SK-N-SH treated with all-trans-retinoic acid at 6 μM for 48 hours (cell line): ENCODE data around the gene LDHD.

Experiments used
- ATAC-seq: fragments of 200-7000 bp; cut with Tn5 transposase; 3 replicates; pipeline ENCODE4 v1.9.1; 2020; ENCODE audit warnings: mild to moderate bottlenecking, moderate library complexity
- ARNTL ChIP-seq: fragments of 450-650 bp; formaldehyde crosslinking; IDR thresholded peaks from 2 replicates; pipeline ENCODE4 v1.5.0; 2020; ENCODE audit warnings: low read depth, mild to moderate bottlenecking, moderate library complexity, borderline replicate concordance
- BACH2 ChIP-seq: fragments of 250-450 bp; sonication (Bioruptor Pico); IDR thresholded peaks from 2 replicates; pipeline ENCODE4 v1.9.0; 2021; ENCODE audit warnings: mild to moderate bottlenecking, borderline replicate concordance
- CSDC2 ChIP-seq: fragments of 250-450 bp; sonication (Bioruptor Pico); IDR thresholded peaks from 2 replicates; pipeline ENCODE4 v1.5.0; 2020; ENCODE audit warnings: mild to moderate bottlenecking, moderate library complexity
- ESRRG ChIP-seq: fragments of 250-450 bp; sonication (Bioruptor Pico); IDR thresholded peaks from 2 replicates; pipeline ENCODE4 v1.6.1; 2021; ENCODE audit warnings: mild to moderate bottlenecking
- GLIS3 ChIP-seq: fragments of 250-450 bp; sonication (Bioruptor Pico); IDR thresholded peaks from 2 replicates; pipeline ENCODE4 v1.5.0; 2020; ENCODE audit warnings: mild to moderate bottlenecking, moderate library complexity
- ISL1 ChIP-seq: fragments of 250-450 bp; sonication (Bioruptor Pico); IDR thresholded peaks from 2 replicates; pipeline ENCODE4 v2.1.2; 2022; ENCODE audit warnings: mild to moderate bottlenecking, moderate library complexity
- OSR1 ChIP-seq: fragments of 250-450 bp; sonication (Bioruptor Pico); IDR thresholded peaks from 2 replicates; pipeline ENCODE4 v1.8.0; 2022; ENCODE audit warnings: moderate library complexity, mild to moderate bottlenecking, inconsistent platforms
- PATZ1 ChIP-seq: fragments of 250-450 bp; sonication (Bioruptor Pico); IDR thresholded peaks from 2 replicates; pipeline ENCODE4 v1.8.0; 2020; ENCODE audit warnings: mild to moderate bottlenecking, moderate library complexity, borderline replicate concordance
- PPARA ChIP-seq: fragments of 250-450 bp; sonication (Bioruptor Pico); IDR thresholded peaks from 2 replicates; pipeline ENCODE4 v1.5.0; 2020; ENCODE audit warnings: mild to moderate bottlenecking, borderline replicate concordance
- RARB ChIP-seq: fragments of 250-450 bp; sonication (Bioruptor Pico); IDR thresholded peaks from 2 replicates; pipeline ENCODE4 v1.8.0; 2021; ENCODE audit warnings: mild to moderate bottlenecking, moderate library complexity
- SNAI2 ChIP-seq: fragments of 250-450 bp; sonication (Bioruptor Pico); IDR thresholded peaks from 2 replicates; pipeline ENCODE4 v1.5.0; 2020; ENCODE audit warnings: mild to moderate bottlenecking, moderate library complexity
- TCF4 ChIP-seq: fragments of 250-450 bp; sonication (Bioruptor Pico); IDR thresholded peaks from 2 replicates; pipeline ENCODE4 v1.8.0; 2021; ENCODE audit warnings: mild to moderate bottlenecking, moderate library complexity, borderline replicate concordance
- TOX ChIP-seq: fragments of 250-450 bp; sonication (Bioruptor Pico); IDR thresholded peaks from 2 replicates; pipeline ENCODE4 v1.8.0; 2021; ENCODE audit warnings: mild to moderate bottlenecking, moderate library complexity, borderline replicate concordance
- TSHZ2 ChIP-seq: fragments of 250-450 bp; sonication (Bioruptor Pico); IDR thresholded peaks from 2 replicates; pipeline ENCODE4 v1.5.0; 2020; ENCODE audit warnings: mild to moderate bottlenecking, moderate library complexity
- ZC3H10 ChIP-seq: fragments of 250-450 bp; sonication (Bioruptor Pico); IDR thresholded peaks from 2 replicates; pipeline ENCODE4 v1.5.1; 2021; ENCODE audit warnings: mild to moderate bottlenecking, moderate library complexity
- ZFP3 ChIP-seq: fragments of 250-450 bp; sonication (Bioruptor Pico); IDR thresholded peaks from 2 replicates; pipeline ENCODE4 v1.5.0; 2020; ENCODE audit warnings: mild to moderate bottlenecking, moderate library complexity
- ZFP30 ChIP-seq: fragments of 450-650 bp; formaldehyde crosslinking; IDR thresholded peaks from 2 replicates; pipeline ENCODE4 v1.5.0; 2022; ENCODE audit warnings: mild to moderate bottlenecking, moderate library complexity
- ZNF565 ChIP-seq: fragments of 450-650 bp; formaldehyde crosslinking; conservative IDR thresholded peaks from 2 replicates; pipeline ENCODE4 v1.5.0; 2020; ENCODE audit warnings: low read depth, mild to moderate bottlenecking, moderate library complexity
- ZNF70 ChIP-seq: fragments of 450-650 bp; formaldehyde crosslinking; IDR thresholded peaks from 2 replicates; pipeline ENCODE4 v1.5.0; 2020; ENCODE audit warnings: mild to moderate bottlenecking, moderate library complexity
- ZNF8 ChIP-seq: fragments of 450-650 bp; formaldehyde crosslinking; IDR thresholded peaks from 2 replicates; pipeline ENCODE4 v1.5.0; 2020; ENCODE audit warnings: mild to moderate bottlenecking, moderate library complexity
- TF ChIP-seq, protein P1 (sequence below): fragments of 250-450 bp; sonication (Bioruptor Pico); IDR thresholded peaks from 2 replicates; pipeline ENCODE4 v1.5.1; 2020; ENCODE audit warnings: low read depth, mild to moderate bottlenecking, moderate library complexity
- TF ChIP-seq, protein P2 (sequence below): fragments of 250-450 bp; sonication (Bioruptor Pico); IDR thresholded peaks from 2 replicates; pipeline ENCODE4 v1.5.1; 2021; ENCODE audit warnings: mild to moderate bottlenecking, moderate library complexity
- TF ChIP-seq, protein P3 (sequence below): fragments of 250-450 bp; sonication (Bioruptor Pico); IDR thresholded peaks from 2 replicates; pipeline ENCODE4 v1.8.0; 2021; ENCODE audit warnings: low read depth, mild to moderate bottlenecking, moderate library complexity, borderline replicate concordance

Gene LDHD

DNA sequence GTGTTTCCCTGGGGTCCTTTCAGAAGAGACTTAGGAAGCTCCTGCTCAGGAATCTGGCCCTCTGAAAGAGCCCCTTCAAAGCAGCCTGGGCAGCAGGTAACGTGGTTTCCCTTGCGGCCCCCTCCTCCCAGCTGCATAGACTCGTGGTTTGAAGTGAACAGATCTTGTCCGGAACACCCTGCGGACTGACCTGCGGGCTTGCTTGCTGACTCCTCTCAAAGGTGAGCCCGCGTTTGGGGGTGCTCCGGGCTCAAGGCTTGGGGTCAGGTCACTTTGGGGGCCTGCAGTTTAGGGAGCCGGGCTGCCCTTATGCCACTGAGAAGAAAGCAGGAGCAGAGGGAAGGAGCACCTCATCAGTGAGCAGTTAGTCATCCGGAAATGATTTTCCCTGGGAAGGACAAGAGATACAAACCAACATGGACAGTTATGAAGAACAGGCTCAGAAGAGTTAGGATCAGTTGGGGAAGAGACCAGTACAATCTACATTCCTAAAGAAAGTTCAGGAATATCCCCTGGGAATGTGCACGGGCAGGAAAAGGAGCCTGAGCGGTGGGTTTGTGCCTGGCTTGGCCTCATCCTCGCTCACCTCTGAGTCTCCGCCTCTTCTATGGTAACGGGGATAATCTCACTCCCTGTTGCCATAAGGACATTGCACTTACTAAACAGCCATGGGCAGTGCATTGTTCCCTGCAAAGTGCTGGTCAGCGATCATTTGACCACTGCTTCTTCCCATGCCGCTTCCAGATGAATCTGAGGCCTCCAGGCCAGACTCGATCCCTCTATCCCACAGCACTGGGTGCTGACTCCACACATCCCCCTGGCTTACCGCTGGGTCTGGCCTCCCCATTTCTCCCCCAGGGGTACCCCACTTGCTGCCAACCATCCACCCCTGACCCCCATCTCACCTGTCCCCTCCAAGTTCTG is 10.0 kb downstream of the LDHD start:
- ATAC-seq, result no peak
- TF ChIP-seq TCF4 (CRISPR knock-in tag), result no peak

DNA sequence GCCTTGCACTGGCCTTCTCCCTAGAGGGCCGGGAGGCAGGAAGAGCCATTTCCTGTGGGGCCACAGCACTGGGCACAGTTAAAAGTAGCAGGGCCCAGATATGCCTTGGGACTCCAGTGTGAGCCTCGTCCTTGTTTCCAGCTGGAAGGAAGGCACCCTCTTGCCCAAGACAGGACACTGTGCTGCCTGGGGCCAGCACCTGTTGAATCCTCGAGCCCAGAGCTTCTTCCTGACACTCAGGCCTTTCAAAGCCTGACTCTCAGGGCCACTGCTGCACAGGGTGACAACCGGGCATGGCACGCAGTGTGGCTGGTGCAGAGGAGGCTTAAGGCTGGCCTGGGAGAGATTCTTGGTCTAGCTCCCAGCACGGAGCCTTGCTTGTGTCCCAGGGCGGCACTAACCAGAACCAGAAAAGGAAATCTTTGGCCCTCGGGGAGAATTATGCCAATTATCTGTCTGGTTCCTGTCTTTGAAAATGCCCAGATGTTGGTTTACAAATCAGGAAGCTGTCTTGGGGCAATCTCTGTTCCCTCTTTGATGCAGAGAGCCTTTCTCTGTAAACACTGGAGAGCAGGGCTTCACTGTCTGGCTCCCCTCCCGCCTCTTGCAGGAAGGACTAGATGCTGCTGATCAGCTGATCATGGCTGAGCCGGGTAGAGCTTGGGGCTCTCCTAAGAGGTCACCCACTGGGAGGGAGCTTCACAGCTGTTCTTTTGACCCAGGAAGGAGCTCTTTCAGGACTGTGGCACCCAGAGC is 11.1 kb downstream of the LDHD start:
- peak; percentile 60 for ATAC-seq
- TF ChIP-seq ARNTL, result no peak
- TF ChIP-seq SNAI2 (CRISPR knock-in tag), result no peak
- 0 out of 2 replicates have a peak, but pooled peaks have one; percentile 9 for TF ChIP-seq ZNF70 (CRISPR knock-in tag)
- TF ChIP-seq ZNF8 (CRISPR knock-in tag), result no peak
- TF ChIP-seq BACH2 (CRISPR knock-in tag), result no peak
- TF ChIP-seq, protein P1, sequence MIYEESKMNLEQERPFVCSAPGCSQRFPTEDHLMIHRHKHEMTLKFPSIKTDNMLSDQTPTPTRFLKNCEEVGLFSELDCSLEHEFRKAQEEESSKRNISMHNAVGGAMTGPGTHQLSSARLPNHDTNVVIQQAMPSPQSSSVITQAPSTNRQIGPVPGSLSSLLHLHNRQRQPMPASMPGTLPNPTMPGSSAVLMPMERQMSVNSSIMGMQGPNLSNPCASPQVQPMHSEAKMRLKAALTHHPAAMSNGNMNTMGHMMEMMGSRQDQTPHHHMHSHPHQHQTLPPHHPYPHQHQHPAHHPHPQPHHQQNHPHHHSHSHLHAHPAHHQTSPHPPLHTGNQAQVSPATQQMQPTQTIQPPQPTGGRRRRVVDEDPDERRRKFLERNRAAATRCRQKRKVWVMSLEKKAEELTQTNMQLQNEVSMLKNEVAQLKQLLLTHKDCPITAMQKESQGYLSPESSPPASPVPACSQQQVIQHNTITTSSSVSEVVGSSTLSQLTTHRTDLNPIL (CRISPR knock-in tag), result no peak
- TF ChIP-seq ISL1, result no peak
- TF ChIP-seq ZNF565, result no peak
- TF ChIP-seq PATZ1 (CRISPR knock-in tag), result no peak
- peak; percentile 96 for TF ChIP-seq TCF4 (CRISPR knock-in tag)
- TF ChIP-seq OSR1 (CRISPR knock-in tag), result no peak
- no peak for TF ChIP-seq TOX (CRISPR knock-in tag)
- peak; percentile 90 for TF ChIP-seq TSHZ2
- TF ChIP-seq ZFP3 (CRISPR knock-in tag), result no peak
- no peak for TF ChIP-seq ESRRG
- TF ChIP-seq PPARA (CRISPR knock-in tag), result no peak
- TF ChIP-seq, protein P2, sequence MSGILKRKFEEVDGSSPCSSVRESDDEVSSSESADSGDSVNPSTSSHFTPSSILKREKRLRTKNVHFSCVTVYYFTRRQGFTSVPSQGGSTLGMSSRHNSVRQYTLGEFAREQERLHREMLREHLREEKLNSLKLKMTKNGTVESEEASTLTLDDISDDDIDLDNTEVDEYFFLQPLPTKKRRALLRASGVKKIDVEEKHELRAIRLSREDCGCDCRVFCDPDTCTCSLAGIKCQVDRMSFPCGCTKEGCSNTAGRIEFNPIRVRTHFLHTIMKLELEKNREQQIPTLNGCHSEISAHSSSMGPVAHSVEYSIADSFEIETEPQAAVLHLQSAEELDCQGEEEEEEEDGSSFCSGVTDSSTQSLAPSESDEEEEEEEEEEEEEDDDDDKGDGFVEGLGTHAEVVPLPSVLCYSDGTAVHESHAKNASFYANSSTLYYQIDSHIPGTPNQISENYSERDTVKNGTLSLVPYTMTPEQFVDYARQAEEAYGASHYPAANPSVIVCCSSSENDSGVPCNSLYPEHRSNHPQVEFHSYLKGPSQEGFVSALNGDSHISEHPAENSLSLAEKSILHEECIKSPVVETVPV, result peak; percentile 65; the same call in 1 of the 2 replicates
- TF ChIP-seq, protein P3, sequence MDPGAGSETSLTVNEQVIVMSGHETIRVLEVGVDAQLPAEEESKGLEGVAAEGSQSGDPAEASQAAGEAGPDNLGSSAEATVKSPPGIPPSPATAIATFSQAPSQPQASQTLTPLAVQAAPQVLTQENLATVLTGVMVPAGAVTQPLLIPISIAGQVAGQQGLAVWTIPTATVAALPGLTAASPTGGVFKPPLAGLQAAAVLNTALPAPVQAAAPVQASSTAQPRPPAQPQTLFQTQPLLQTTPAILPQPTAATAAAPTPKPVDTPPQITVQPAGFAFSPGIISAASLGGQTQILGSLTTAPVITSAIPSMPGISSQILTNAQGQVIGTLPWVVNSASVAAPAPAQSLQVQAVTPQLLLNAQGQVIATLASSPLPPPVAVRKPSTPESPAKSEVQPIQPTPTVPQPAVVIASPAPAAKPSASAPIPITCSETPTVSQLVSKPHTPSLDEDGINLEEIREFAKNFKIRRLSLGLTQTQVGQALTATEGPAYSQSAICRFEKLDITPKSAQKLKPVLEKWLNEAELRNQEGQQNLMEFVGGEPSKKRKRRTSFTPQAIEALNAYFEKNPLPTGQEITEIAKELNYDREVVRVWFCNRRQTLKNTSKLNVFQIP, result no peak
- no peak for TF ChIP-seq GLIS3 (CRISPR knock-in tag)
- no peak for TF ChIP-seq ZC3H10 (CRISPR knock-in tag)
- TF ChIP-seq ZFP30, result no peak
- TF ChIP-seq RARB (CRISPR knock-in tag), result no peak
- no peak for TF ChIP-seq CSDC2
- TF ChIP-seq, all 23 proteins: peak for 4
